SK-N-SH (cell line): ENCODE data around the gene IL18R1. TPM values are rescaled to one million over a fixed set of nuclear protein-coding genes. Genes with fewer than 3 reads are reported as not detected.

Experiments used
- CTCF ChIA-PET: fragments of 300-600, 350-600 bp; formaldehyde crosslinking; extraction: SDS; loops from one replicate; lab custom pipeline; 2021; lab: Yijun Ruan, JAX
- POLR2A ChIA-PET: fragments of 350-600 bp; sonication (Branson Sonifier 250); formaldehyde crosslinking; extraction: SDS; loops from one replicate; lab custom pipeline; 2020; ENCODE audit warnings: antibody characterized with exemption, inconsistent platforms; lab: Yijun Ruan, JAX
- DNase-seq: peaks from one replicate; pipeline ENCODE4 v3.0.0; 2012
- H2AFZ ChIP-seq: fragments of 200-600 bp; sonication (generic); 2 replicates; pipeline ENCODE4 v1.8.1; 2016; ENCODE audit warnings: antibody characterized with exemption, mild to moderate bottlenecking, low read depth
- H3F3A ChIP-seq: fragments of 200-600 bp; sonication (generic); replicated peaks from 2 replicates; pipeline ENCODE3; 2016; ENCODE audit warnings: antibody characterized with exemption, mild to moderate bottlenecking; ENCODE audit not compliant: insufficient read depth
- H3K27ac ChIP-seq, 2 experiments: fragments of 200-500 bp in 1 of 2; fragments of 200-600 bp in 1 of 2; sonication (Bioruptor generic) in 1 of 2; sonication (generic), shearing (Covaris generic) in 1 of 2; 2 replicates each; pipeline versions ENCODE4 v1.5.1 to v1.6.1; 2014 to 2016; ENCODE audit warnings: low read depth in 2 of 2, inconsistent platforms in 1 of 2, low read length in 1 of 2, mild to moderate bottlenecking in 1 of 2, mixed read lengths in 1 of 2
- H3K27me3 ChIP-seq: fragments of 200-600 bp; sonication (generic), shearing (Covaris generic); 2 replicates; pipeline ENCODE4 v1.6.1; 2016; ENCODE audit warnings: mixed run types; ENCODE audit not compliant: insufficient read depth
- H3K36me3 ChIP-seq, 2 experiments: fragments of 200-500 bp in 1 of 2; fragments of 200-600 bp in 1 of 2; sonication (Bioruptor generic) in 1 of 2; sonication (generic) in 1 of 2; replicated peaks in 1 of 2; 2 replicates each; pipeline versions ENCODE3 to v1.5.1; 2014 to 2016; ENCODE audit warnings: low read length in 1 of 2, mild to moderate bottlenecking in 1 of 2; ENCODE audit not compliant: insufficient read depth in 2 of 2, control insufficient read depth in 1 of 2
- H3K4me1 ChIP-seq, 2 experiments: fragments of 200-500 bp in 1 of 2; fragments of 200-600 bp in 1 of 2; sonication (Bioruptor generic) in 1 of 2; sonication (generic), shearing (Covaris generic) in 1 of 2; 2 replicates each; pipeline versions ENCODE4 v1.5.1 to v1.6.1; 2014 to 2016; ENCODE audit warnings: low read depth in 1 of 2, low read length in 1 of 2, mixed run types in 1 of 2; ENCODE audit not compliant: insufficient read depth in 2 of 2, control insufficient read depth in 1 of 2
- H3K4me2 ChIP-seq: fragments of 200-600 bp; sonication (generic), shearing (Covaris generic); 2 replicates; pipeline ENCODE4 v1.6.1; 2017; ENCODE audit warnings: mixed run types
- H3K4me3 ChIP-seq, 2 experiments: fragments of 200-500 bp in 1 of 2; fragments of 200-600 bp in 1 of 2; sonication (Bioruptor generic) in 1 of 2; sonication (generic), shearing (Covaris generic) in 1 of 2; 2 replicates each; pipeline versions ENCODE4 v1.5.1 to v1.8.1; 2014 to 2016; ENCODE audit warnings: low read depth in 2 of 2, inconsistent platforms in 1 of 2, low read length in 1 of 2, mild to moderate bottlenecking in 1 of 2, mixed read lengths in 1 of 2, moderate library complexity in 1 of 2
- H3K79me2 ChIP-seq: fragments of 200-600 bp; sonication (generic); 2 replicates; pipeline ENCODE4 v1.8.1; 2017; ENCODE audit warnings: mild to moderate bottlenecking; ENCODE audit not compliant: insufficient read depth
- H3K9ac ChIP-seq: fragments of 200-600 bp; sonication (generic); 2 replicates; pipeline ENCODE4 v1.6.1; 2017; ENCODE audit warnings: mixed run types
- H3K9me2 ChIP-seq: fragments of 200-600 bp; sonication (generic); 2 replicates; pipeline ENCODE4 v1.6.1; 2017; ENCODE audit warnings: mixed run types
- H3K9me3 ChIP-seq: fragments of 200-600 bp; sonication (generic); 2 replicates; pipeline ENCODE4 v1.6.1; 2017; ENCODE audit warnings: mixed run types, mild to moderate bottlenecking, moderate library complexity
- H4K20me1 ChIP-seq: fragments of 200-600 bp; sonication (generic); 2 replicates; pipeline ENCODE4 v1.6.1; 2017; ENCODE audit warnings: mild to moderate bottlenecking, mixed run types; ENCODE audit not compliant: insufficient read depth
- CHD2 ChIP-seq: fragments of 150-350 bp; IDR thresholded peaks from 2 replicates; pipeline ENCODE4 v1.6.1; 2018; ENCODE audit warnings: low read length; ENCODE audit not compliant: partially characterized antibody
- ELF1 ChIP-seq: IDR thresholded peaks from 2 replicates; pipeline ENCODE4 v1.4.0; 2012
- FOSL2 ChIP-seq: IDR thresholded peaks from 2 replicates; pipeline ENCODE4 v1.4.0; 2012; ENCODE audit warnings: low read depth, mild to moderate bottlenecking, moderate library complexity, borderline replicate concordance
- GABPA ChIP-seq: IDR thresholded peaks from 2 replicates; pipeline ENCODE4 v1.4.0; 2012; ENCODE audit warnings: low read depth, mild to moderate bottlenecking
- GATA2 ChIP-seq: sonication (generic); formaldehyde crosslinking; IDR thresholded peaks from 2 replicates; pipeline ENCODE4 v1.5.0; 2020; ENCODE audit warnings: mild to moderate bottlenecking, missing genetic modification reagents
- MEF2A ChIP-seq: IDR thresholded peaks from 2 replicates; pipeline ENCODE4 v1.4.0; 2012; ENCODE audit warnings: low read depth, borderline replicate concordance
- MXI1 ChIP-seq: IDR thresholded peaks from 2 replicates; pipeline ENCODE4 v1.6.1; 2012; ENCODE audit warnings: mild to moderate bottlenecking, low read depth, low read length, improper control_type of control experiment
- NRF1 ChIP-seq: IDR thresholded peaks from 2 replicates; pipeline ENCODE4 v1.6.1; 2012; ENCODE audit warnings: low read depth, mild to moderate bottlenecking, low read length
- RAD21 ChIP-seq: IDR thresholded peaks from 2 replicates; pipeline ENCODE4 v1.6.1; 2012; ENCODE audit warnings: mild to moderate bottlenecking, low read length
- RFX5 ChIP-seq: IDR thresholded peaks from 2 replicates; pipeline ENCODE4 v1.6.1; 2012; ENCODE audit warnings: mild to moderate bottlenecking, improper control_type of control experiment, low read length
- SMC3 ChIP-seq: IDR thresholded peaks from 2 replicates; pipeline ENCODE4 v1.6.1; 2012; ENCODE audit warnings: low read depth, low read length, improper control_type of control experiment
- TCF12 ChIP-seq: IDR thresholded peaks from 2 replicates; pipeline ENCODE4 v1.4.0; 2012
- TEAD4 ChIP-seq: IDR thresholded peaks from 2 replicates; pipeline ENCODE4 v1.4.0; 2012; ENCODE audit warnings: mild to moderate bottlenecking, borderline replicate concordance; ENCODE audit not compliant: insufficient read depth
- YY1 ChIP-seq: IDR thresholded peaks from 2 replicates; pipeline ENCODE4 v1.4.0; 2012; ENCODE audit warnings: low read depth, mild to moderate bottlenecking
- WGBS: methylation state at CpG from one replicate; pipeline ENCODE4 v1.1.6; 2017; ENCODE audit warnings: low lambda C conversion rate; 5-methylcytosine and 5-hydroxymethylcytosine counted together
- polyA plus RNA-seq, 3 experiments: library from polyadenylated mRNA; depleted of rRNA; stranded (reverse); fragments of >200 nt; gene quantifications; 2 replicates each; pipeline ENCODE4 v1.2.3, GENCODE V29; 2012
- TF ChIP-seq, protein P1 (sequence below): IDR thresholded peaks from 2 replicates; pipeline ENCODE4 v1.4.0; 2012; ENCODE audit warnings: low read depth, borderline replicate concordance

The IL18R1 gene
- polyA plus RNA-seq, 1 of the 3 experiments (the other 2 are of a cell fraction): not detected

- Histone ChIP-seq H4K20me1 (no peaks in the 10 kb centered on the region), H3K27ac (no peak overlapping the region), H3F3A (no peaks in the 10 kb centered on the region), H3K36me3 (no peaks in the 10 kb centered on the region), H3K9me3 (no peaks in the 10 kb centered on the region), H3K9ac (no peak overlapping the region), H3K4me2 (no peak overlapping the region), H3K4me3 (no peak overlapping the region), H3K9me2 (no peaks in the 10 kb centered on the region), H3K4me1 (no peaks in the 10 kb centered on the region), H3K27me3 (peaks cover 24% of the 10 kb centered on the region), H3K79me2 (no peaks in the 10 kb centered on the region), H2AFZ (no peak overlapping the region)
- no peak for DNase-seq
- CTCF ChIA-PET: no interaction called here
- POLR2A ChIA-PET: no interaction called here
- 3% methylated on average over 4 of the region's 4 CpGs for WGBS
- no peak for TF ChIP-seq CHD2
- no peak for TF ChIP-seq SMC3
- TF ChIP-seq GABPA: no peak
- no peak for TF ChIP-seq MXI1
- TF ChIP-seq, protein P1, sequence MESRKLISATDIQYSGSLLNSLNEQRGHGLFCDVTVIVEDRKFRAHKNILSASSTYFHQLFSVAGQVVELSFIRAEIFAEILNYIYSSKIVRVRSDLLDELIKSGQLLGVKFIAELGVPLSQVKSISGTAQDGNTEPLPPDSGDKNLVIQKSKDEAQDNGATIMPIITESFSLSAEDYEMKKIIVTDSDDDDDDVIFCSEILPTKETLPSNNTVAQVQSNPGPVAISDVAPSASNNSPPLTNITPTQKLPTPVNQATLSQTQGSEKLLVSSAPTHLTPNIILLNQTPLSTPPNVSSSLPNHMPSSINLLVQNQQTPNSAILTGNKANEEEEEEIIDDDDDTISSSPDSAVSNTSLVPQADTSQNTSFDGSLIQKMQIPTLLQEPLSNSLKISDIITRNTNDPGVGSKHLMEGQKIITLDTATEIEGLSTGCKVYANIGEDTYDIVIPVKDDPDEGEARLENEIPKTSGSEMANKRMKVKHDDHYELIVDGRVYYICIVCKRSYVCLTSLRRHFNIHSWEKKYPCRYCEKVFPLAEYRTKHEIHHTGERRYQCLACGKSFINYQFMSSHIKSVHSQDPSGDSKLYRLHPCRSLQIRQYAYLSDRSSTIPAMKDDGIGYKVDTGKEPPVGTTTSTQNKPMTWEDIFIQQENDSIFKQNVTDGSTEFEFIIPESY: no peak
- no peak for TF ChIP-seq FOSL2
- TF ChIP-seq YY1: no peak
Observed at GRCh38 chr2:102437122-102437521, 81.5 kb downstream of the IL18R1 start.

DNA sequence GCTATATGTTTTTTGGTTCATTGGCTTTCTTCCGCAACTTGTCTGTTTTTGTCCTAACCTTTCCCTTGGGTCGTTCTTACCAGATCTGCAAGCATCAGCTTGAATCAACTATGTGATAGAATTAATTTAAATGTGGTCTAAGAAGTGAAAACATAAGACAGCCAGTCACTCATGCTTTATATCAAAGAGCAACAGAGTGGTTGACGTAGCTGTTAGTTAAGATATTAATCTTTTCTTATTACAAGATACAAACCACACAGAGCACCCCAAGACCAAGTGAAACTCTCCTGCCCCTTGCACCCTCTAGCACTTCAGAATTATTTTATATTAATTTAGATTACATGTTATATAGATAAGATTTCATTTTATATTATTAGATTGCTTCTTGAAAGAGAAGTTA, 82.5 kb downstream of the IL18R1 start:
- no peak overlapping the region for H3K9ac ChIP-seq
- H2AFZ ChIP-seq: no peak overlapping the region
- ChIA-PET POLR2A (no interaction called here), CTCF (interaction anchor here (1.1 kb wide), 1 partner anchor 11 kb away, joined by 3 read pairs; no protein-coding TSS in a partner anchor)
- no peaks in the 10 kb centered on the region for H3K9me2 ChIP-seq
- TF ChIP-seq ELF1 (no peak), SMC3 (no peak), NRF1 (no peak), GATA2 (CRISPR knock-in tag) (no peak), TEAD4 (no peak), RFX5 (no peak), TCF12 (no peak), RAD21 (no peak), MEF2A (no peak)
- no peaks in the 10 kb centered on the region for H3K79me2 ChIP-seq
- H3K4me3 ChIP-seq: no peak overlapping the region
- no peak overlapping the region for H3K4me2 ChIP-seq
- no peak for DNase-seq
- no peaks in the 10 kb centered on the region for H3K9me3 ChIP-seq
- no peaks in the 10 kb centered on the region for H3K4me1 ChIP-seq
- 10% methylated on average over 3 of the region's 3 CpGs for WGBS
- H3F3A ChIP-seq: no peaks in the 10 kb centered on the region
- H3K27me3 ChIP-seq: peaks cover 24% of the 10 kb centered on the region
- no peaks in the 10 kb centered on the region for H3K36me3 ChIP-seq
- no peaks in the 10 kb centered on the region for H4K20me1 ChIP-seq
- no peak overlapping the region for H3K27ac ChIP-seq
